ENCODE data around the gene MERTK.

DNA sequence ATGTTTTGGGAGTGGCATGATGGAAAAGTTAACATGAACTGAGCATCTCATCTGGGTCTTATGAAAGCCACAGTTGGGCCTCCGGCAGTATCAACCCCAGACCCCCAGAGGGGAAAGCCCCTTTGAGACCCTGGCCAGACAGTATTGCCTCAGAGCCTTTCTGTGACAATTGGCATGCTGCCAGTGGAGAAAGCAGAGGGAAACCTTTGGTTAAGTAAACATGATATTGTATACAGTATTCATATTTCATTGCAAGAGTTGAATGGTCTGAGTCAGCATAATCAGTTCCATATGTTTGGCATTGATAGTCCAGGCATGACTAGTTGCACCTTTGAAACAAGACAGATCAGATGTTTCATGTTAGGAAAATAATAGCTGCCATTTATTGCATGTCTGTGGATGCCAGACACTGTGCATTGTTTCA, 20.0 kb downstream of the MERTK start:
- TF ChIP-seq POLR2A (IDR thresholded peaks at IDR 0.05) (no peak), CTCF (IDR thresholded peaks at IDR 0.05) (no peak)

Data from right lobe of liver (tissue), 4 donors.